Peyer's patch (tissue), 4 donors: Measurements from ENCODE around the gene FAM210A. TPM values are rescaled to one million over a fixed set of nuclear protein-coding genes. Genes with fewer than 3 reads are reported as not detected.
"Not testable (repeated sequence)": the region's sequence is repeated elsewhere in the genome, so short reads cannot be mapped to it uniquely, and the experiment has no call there.

Experiments
- DNase-seq, 3 donors: peaks; one replicate each; pipeline ENCODE4 v3.0.0-alpha.2; 2017 to 2019
- H3K27ac ChIP-seq, 4 donors: fragments of 200-600 bp; sonication (generic); one replicate each; pipeline ENCODE4 v1.5.1; 2016 to 2019
- H3K27me3 ChIP-seq, 2 donors: fragments of 200-600 bp; sonication (generic); one replicate each; pipeline ENCODE4 v1.5.1; 2019
- H3K36me3 ChIP-seq, 3 donors: fragments of 200-600 bp; sonication (generic); one replicate each; pipeline ENCODE4 v1.5.1; 2016 to 2019
- H3K4me1 ChIP-seq, 4 donors: fragments of 200-600 bp; sonication (generic); one replicate each; pipeline ENCODE4 v1.5.1; 2016 to 2019
- H3K4me3 ChIP-seq, 4 donors: fragments of 200-600 bp; sonication (generic); 1 replicate in 3 of 4; 2 replicates in 1 of 4; pipeline ENCODE4 v1.5.1; 2016 to 2019; ENCODE audit warnings: mild to moderate bottlenecking in 1 of 4
- H3K9me3 ChIP-seq, 4 donors: fragments of 200-600 bp; sonication (generic); one replicate each; pipeline ENCODE4 v1.5.1; 2016 to 2019; ENCODE audit warnings: mild to moderate bottlenecking in 1 of 4
- POLR2A ChIP-seq, 2 donors: fragments of 450-650 bp; IDR thresholded peaks; one replicate each; pipeline ENCODE4 v1.5.1; 2017; ENCODE audit warnings: antibody characterized with exemption in 2 of 2, mild to moderate bottlenecking in 2 of 2, moderate library complexity in 2 of 2
- total RNA-seq, 4 donors: library from RNA; depleted of rRNA; stranded (reverse); fragments of >200 nt; gene quantifications; one replicate each; pipeline ENCODE4 v1.1.0, GENCODE V29; 2016
- TF ChIP-seq, protein P1 (sequence below), 6 experiments: fragments of 450-650 bp in 4 of 6; fragments of 200-600 bp in 2 of 6; sonication (generic) in 1 of 6; IDR thresholded peaks; one replicate each; pipeline ENCODE4 v1.5.1; 2017 to 2019; ENCODE audit warnings: antibody characterized with exemption in 6 of 6, mild to moderate bottlenecking in 3 of 6, moderate library complexity in 1 of 6

Gene FAM210A
- total RNA-seq, 4 donors from 2014 or later, result 6.0 to 14.0 (median 9.7) TPM

DNA sequence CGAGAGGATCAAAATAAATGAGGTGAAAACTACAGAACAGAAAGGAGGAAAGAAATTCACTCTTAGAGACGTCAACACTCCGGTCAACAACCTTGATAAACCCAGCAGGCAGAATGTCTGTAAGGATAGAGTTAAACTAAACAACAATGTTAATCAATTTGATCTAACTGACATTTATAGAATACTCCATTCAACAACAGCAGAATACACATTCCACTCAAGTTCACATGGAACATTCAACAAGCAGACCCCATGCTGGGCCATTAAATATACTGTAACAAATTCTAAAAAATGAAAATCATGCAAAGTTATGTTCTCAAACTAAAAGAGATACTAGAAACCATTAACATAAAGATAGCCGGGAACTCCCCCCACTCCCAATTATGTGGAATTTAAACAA is 41.8 kb downstream of the FAM210A start:
- no peaks in the 10 kb centered on the region for H3K9me3 ChIP-seq
- H3K4me1 ChIP-seq, result no peaks in the 10 kb centered on the region
- DNase-seq, result no peak
- TF ChIP-seq, protein P1, sequence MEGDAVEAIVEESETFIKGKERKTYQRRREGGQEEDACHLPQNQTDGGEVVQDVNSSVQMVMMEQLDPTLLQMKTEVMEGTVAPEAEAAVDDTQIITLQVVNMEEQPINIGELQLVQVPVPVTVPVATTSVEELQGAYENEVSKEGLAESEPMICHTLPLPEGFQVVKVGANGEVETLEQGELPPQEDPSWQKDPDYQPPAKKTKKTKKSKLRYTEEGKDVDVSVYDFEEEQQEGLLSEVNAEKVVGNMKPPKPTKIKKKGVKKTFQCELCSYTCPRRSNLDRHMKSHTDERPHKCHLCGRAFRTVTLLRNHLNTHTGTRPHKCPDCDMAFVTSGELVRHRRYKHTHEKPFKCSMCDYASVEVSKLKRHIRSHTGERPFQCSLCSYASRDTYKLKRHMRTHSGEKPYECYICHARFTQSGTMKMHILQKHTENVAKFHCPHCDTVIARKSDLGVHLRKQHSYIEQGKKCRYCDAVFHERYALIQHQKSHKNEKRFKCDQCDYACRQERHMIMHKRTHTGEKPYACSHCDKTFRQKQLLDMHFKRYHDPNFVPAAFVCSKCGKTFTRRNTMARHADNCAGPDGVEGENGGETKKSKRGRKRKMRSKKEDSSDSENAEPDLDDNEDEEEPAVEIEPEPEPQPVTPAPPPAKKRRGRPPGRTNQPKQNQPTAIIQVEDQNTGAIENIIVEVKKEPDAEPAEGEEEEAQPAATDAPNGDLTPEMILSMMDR (IDR thresholded peaks at IDR 0.05), result no peak
- no peak for TF ChIP-seq POLR2A (IDR thresholded peaks at IDR 0.05)
- no peak overlapping the region for H3K4me3 ChIP-seq
- no peaks in the 10 kb centered on the region for H3K36me3 ChIP-seq
- no peak overlapping the region for H3K27ac ChIP-seq
- no peaks in the 10 kb centered on the region for H3K27me3 ChIP-seq

DNA sequence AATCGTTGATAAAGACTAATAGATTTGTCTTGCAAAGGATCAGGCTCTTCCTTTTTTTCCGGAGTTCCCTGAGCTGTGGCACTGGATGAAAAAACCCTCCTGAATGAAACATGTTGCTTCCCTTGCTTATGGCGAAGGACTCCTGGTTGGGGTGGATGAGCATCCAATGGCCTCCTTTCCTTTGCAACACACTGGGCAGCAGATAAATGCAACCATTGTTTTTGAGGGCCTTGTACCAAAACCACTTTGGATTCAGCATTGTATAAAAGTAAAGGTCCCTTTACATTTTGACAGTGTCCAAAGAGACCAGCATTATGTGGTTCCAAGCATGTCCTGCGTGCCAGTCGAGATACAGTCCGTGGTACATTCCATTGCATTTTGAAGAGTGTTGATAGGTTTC is 44.7 kb downstream of the FAM210A start:
- H3K4me3 ChIP-seq, result no peak overlapping the region
- no peak for DNase-seq
- H3K4me1 ChIP-seq, result no peaks in the 10 kb centered on the region
- H3K36me3 ChIP-seq, result no peaks in the 10 kb centered on the region
- no peaks in the 10 kb centered on the region for H3K27me3 ChIP-seq
- H3K9me3 ChIP-seq, result no peaks in the 10 kb centered on the region
- TF ChIP-seq, protein P1 (IDR thresholded peaks at IDR 0.05), result no peak
- no peak for TF ChIP-seq POLR2A (IDR thresholded peaks at IDR 0.05)
- H3K27ac ChIP-seq, result no peak overlapping the region

DNA sequence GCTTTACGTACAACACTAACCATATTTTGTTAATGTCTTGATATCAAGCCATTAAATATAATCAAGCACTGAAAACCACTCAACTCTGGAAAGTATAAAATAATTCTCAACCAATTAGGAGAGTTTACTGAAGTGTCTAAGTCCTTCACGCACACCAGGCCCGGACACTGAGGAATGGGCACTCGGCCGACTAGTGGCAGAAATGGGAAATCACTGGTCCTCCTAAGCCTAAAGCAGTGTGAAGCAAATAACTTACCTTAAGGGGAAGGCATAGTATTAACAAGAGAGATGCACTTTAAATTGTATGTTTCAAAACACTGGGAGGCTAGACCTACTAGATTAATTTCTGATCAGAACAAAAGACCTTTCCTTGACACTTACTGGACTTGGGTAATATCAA is 45.7 kb downstream of the FAM210A start:
- H3K27ac ChIP-seq, result no peak overlapping the region
- H3K9me3 ChIP-seq, result no peaks in the 10 kb centered on the region
- no peak for DNase-seq
- H3K4me1 ChIP-seq, result no peaks in the 10 kb centered on the region
- no peak overlapping the region for H3K4me3 ChIP-seq
- H3K27me3 ChIP-seq, result no peaks in the 10 kb centered on the region
- no peaks in the 10 kb centered on the region for H3K36me3 ChIP-seq
- no peak for TF ChIP-seq POLR2A (IDR thresholded peaks at IDR 0.05)
- TF ChIP-seq, protein P1 (IDR thresholded peaks at IDR 0.05), result peak in 4 of 6 experiments; percentile 15 to 31 (median 26)

DNA sequence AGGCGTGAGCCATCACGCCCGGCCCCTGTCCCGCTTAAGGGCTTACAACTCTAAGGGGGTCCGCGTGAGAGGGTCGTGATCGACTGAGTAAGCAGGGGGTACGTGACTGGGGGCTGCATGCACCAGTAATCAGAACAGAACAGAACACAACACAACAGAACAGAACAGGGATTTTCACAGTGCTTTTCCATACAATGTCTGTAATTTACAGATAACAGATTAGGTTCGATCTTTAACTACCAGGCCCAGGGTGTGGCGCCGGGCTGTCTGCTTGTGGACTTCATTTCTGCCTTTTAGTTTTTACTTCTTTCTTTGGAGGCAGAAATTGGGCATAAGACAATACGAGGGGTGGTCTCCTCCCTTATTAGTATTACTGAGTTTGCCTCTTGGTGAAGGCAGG is 49.0 kb downstream of the FAM210A start:
- not testable (repeated sequence) for H3K36me3 ChIP-seq, DNase-seq, H3K4me3 ChIP-seq, H3K4me1 ChIP-seq, H3K27ac ChIP-seq, H3K27me3 ChIP-seq, H3K9me3 ChIP-seq

DNA sequence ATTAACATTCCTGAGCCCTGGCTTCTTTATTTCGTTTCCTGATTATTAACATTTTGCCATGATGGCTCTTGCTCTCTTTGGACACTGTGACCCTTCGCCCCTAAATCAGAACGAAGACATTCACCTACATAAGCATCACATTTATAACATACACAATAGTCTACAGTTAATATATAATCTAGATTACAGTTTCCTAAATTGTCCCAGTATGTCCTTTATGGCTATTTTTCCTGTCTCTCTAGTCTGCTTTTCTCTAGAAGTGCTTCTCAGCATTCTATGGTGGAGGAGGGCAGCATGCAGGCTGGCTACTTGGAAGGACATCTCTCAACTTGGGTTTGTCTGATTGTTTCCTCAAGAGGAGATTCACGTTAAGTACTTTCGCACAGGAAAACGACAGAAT is 49.9 kb downstream of the FAM210A start:
- H3K4me1 ChIP-seq, result no peaks in the 10 kb centered on the region
- H3K4me3 ChIP-seq, result no peak overlapping the region
- DNase-seq, result no peak
- TF ChIP-seq, protein P1 (IDR thresholded peaks at IDR 0.05), result no peak
- H3K9me3 ChIP-seq, result no peaks in the 10 kb centered on the region
- H3K36me3 ChIP-seq, result no peaks in the 10 kb centered on the region
- H3K27ac ChIP-seq, result no peak overlapping the region
- no peaks in the 10 kb centered on the region for H3K27me3 ChIP-seq

DNA sequence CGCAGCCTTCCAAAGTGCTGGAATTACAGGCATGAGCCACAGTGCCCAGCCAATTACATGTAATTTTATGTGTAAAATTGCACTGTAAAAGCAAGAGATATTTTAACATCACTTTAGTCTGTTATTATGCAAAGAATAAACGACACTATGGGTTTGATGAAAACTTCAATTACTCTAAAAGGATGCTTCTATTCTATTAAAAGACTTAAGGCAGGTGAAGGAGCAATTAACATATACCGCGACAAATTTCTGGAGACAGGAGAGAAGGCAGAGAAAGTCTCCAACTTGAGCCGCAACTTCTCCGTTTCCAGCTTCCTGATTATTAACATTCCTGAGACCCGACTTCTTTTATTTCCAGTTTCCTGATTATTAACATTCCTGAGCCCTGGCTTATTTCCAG is 53.7 kb downstream of the FAM210A start:
- Histone ChIP-seq H3K27me3 (no peaks in the 10 kb centered on the region), H3K4me3 (no peak overlapping the region), H3K27ac (no peak overlapping the region), H3K36me3 (peaks cover 0 to 11% (median 0%) of the 10 kb centered on the region in 3 donors), H3K4me1 (no peaks in the 10 kb centered on the region), H3K9me3 (no peaks in the 10 kb centered on the region)
- DNase-seq, result no peak
- TF ChIP-seq, protein P1 (IDR thresholded peaks at IDR 0.05), result no peak
- no peak for TF ChIP-seq POLR2A (IDR thresholded peaks at IDR 0.05)
